Adipose tissue (tissue), 3 donors: Measurements from ENCODE around the gene SPTB. TPM values are rescaled to one million over a fixed set of nuclear protein-coding genes. Genes with fewer than 3 reads are reported as not detected.

Source experiments
- H3K27ac ChIP-seq: one replicate; pipeline ENCODE4 v1.5.1; 2013; ENCODE audit warnings: low read depth, low read length
- WGBS, 3 donors: extraction: QIAGEN DNeasy Blood & Tissue Kit; methylation state at CpG; one replicate each; pipeline ENCODE4 v1.1.7; 2013; 5-methylcytosine and 5-hydroxymethylcytosine counted together
- polyA plus RNA-seq, 3 donors: library from polyadenylated mRNA; stranded (reverse); fragments of 200-250 nt; gene quantifications; one replicate each; pipeline ENCODE4 v1.2.3, GENCODE V29; 2013
- donor health status: healthy with polysubstance abuse.
- donor health status: Bipolar disorder and iron deficiency.
- donor health status: healthy.

The SPTB gene
- polyA plus RNA-seq, 3 donors = 1.1 to 3.0 (median 2.5) TPM

- 62 to 83% (median 66%) methylated on average over 3 of the region's 3 CpGs for WGBS, 3 donors
- H3K27ac ChIP-seq = no peak overlapping the region
These were observed 44.7 kb downstream of the SPTB start for GRCh38 chr14:64834965-64835364.

GRCh38 chr14:64831419-64831818, 48.3 kb downstream of the SPTB start:
- no peak overlapping the region for H3K27ac ChIP-seq
- 69 to 82% (median 78%) methylated on average over 5 of the region's 5 CpGs for WGBS, 3 donors

GRCh38 chr14:64830961-64831360, 48.7 kb downstream of the SPTB start:
- 85 to 96% (median 89%) methylated on average over 1 of the region's 1 CpG for WGBS, 3 donors

GRCh38 chr14:64828071-64828470, 51.6 kb downstream of the SPTB start:
- no peak overlapping the region for H3K27ac ChIP-seq
- 71 to 91% (median 89%) methylated on average over 3 of the region's 3 CpGs for WGBS, 3 donors

More at GRCh38 chr14:64830961-64831360, 48.7 kb downstream of the SPTB start:
- no peak overlapping the region for H3K27ac ChIP-seq

GRCh38 chr14:64826845-64827244, 52.9 kb downstream of the SPTB start:
- no peak overlapping the region for H3K27ac ChIP-seq
- 66 to 88% (median 72%) methylated on average over 6 of the region's 6 CpGs for WGBS, 3 donors

- WGBS, 3 donors = 87 to 91% (median 87%) methylated on average over 4 of the region's 4 CpGs
- no peak overlapping the region for H3K27ac ChIP-seq
These were observed 53.4 kb downstream of the SPTB start for GRCh38 chr14:64826333-64826732.

- no peak overlapping the region for H3K27ac ChIP-seq
- 64 to 76% (median 66%) methylated on average over 10 of the region's 10 CpGs for WGBS, 3 donors
These were observed 54.2 kb downstream of the SPTB start for GRCh38 chr14:64825509-64825908.

- WGBS, 3 donors = 83 to 99% (median 96%) methylated on average over 4 of the region's 4 CpGs
- no peak overlapping the region for H3K27ac ChIP-seq
These were observed 54.7 kb downstream of the SPTB start for GRCh38 chr14:64825006-64825405.

- H3K27ac ChIP-seq = no peak overlapping the region
- 84 to 90% (median 87%) methylated on average over 3 of the region's 3 CpGs for WGBS, 3 donors
These were observed 55.2 kb downstream of the SPTB start for GRCh38 chr14:64824471-64824870.

- WGBS, 3 donors = 11 to 13% (median 12%) methylated on average over 15 of the region's 15 CpGs
- no peak overlapping the region for H3K27ac ChIP-seq
These were observed 56.3 kb downstream of the SPTB start for GRCh38 chr14:64823305-64823861.

GRCh38 chr14:64821651-64822050, 58.1 kb downstream of the SPTB start:
- 85 to 89% (median 87%) methylated on average over 4 of the region's 4 CpGs for WGBS, 3 donors

GRCh38 chr14:64818151-64818550, 61.6 kb downstream of the SPTB start:
- 88 to 93% (median 91%) methylated on average over 9 of the region's 9 CpGs for WGBS, 3 donors

More at GRCh38 chr14:64821651-64822050, 58.1 kb downstream of the SPTB start:
- H3K27ac ChIP-seq = no peak overlapping the region

GRCh38 chr14:64817631-64818030, 62.1 kb downstream of the SPTB start:
- no peak overlapping the region for H3K27ac ChIP-seq
- WGBS, 3 donors = 59 to 75% (median 67%) methylated on average over 3 of the region's 3 CpGs

More at GRCh38 chr14:64818151-64818550, 61.6 kb downstream of the SPTB start:
- H3K27ac ChIP-seq = no peak overlapping the region

GRCh38 chr14:64816221-64816783, 63.4 kb downstream of the SPTB start:
- H3K27ac ChIP-seq = no peak overlapping the region
- WGBS, 3 donors = 87 to 92% (median 91%) methylated on average over 6 of the region's 6 CpGs

GRCh38 chr14:64815257-64815656, 64.5 kb downstream of the SPTB start:
- 83 to 89% (median 84%) methylated on average over 6 to 7 of the region's 7 CpGs for WGBS, 3 donors
- no peak overlapping the region for H3K27ac ChIP-seq

- 18 to 48% (median 43%) methylated on average over 8 of the region's 8 CpGs for WGBS, 3 donors
- H3K27ac ChIP-seq = no peak overlapping the region
These were observed 67.3 kb downstream of the SPTB start for GRCh38 chr14:64812412-64812811.

- no peak overlapping the region for H3K27ac ChIP-seq
- WGBS, 3 donors = 17 to 27% (median 18%) methylated on average over 1 of the region's 1 CpG
These were observed 68.0 kb downstream of the SPTB start for GRCh38 chr14:64811676-64812075.

GRCh38 chr14:64808449-64808848, 71.3 kb downstream of the SPTB start:
- no peak overlapping the region for H3K27ac ChIP-seq

GRCh38 chr14:64807551-64807950, 72.2 kb downstream of the SPTB start:
- H3K27ac ChIP-seq = no peak overlapping the region
- 67 to 78% (median 73%) methylated on average over 5 of the region's 5 CpGs for WGBS, 3 donors

More at GRCh38 chr14:64808449-64808848, 71.3 kb downstream of the SPTB start:
- 87 to 96% (median 92%) methylated on average over 4 of the region's 4 CpGs for WGBS, 3 donors

GRCh38 chr14:64806862-64807495, 72.7 kb downstream of the SPTB start:
- whole genome bisulfite sequencing, 3 donors = 75 to 81% (median 80%) methylated on average over 6 of the region's 6 CpGs
- no peak overlapping the region for H3K27ac ChIP-seq
